Right ventricle myocardium inferior (tissue), 1 donor: ENCODE results near the gene RHOV. TPM values are rescaled to one million over a fixed set of nuclear protein-coding genes. Genes with fewer than 3 reads are reported as not detected.

Source experiments
- ATAC-seq: fragments of 200-7000 bp; cut with Tn5 transposase; one replicate; pipeline ENCODE4 v1.9.1; 2020; ENCODE audit warnings: mild to moderate bottlenecking, moderate library complexity
- DNase-seq: peaks from one replicate; pipeline ENCODE4 v3.0.0; 2021; ENCODE audit errors: missing footprints
- intact Hi-C: fragments of 100-400 bp; cut with DNase I; formaldehyde crosslinking; loops from one replicate; pipeline ENCODE4 v1.11.0; 2022
- total RNA-seq: library from RNA; stranded (reverse); fragmentation: NEBNext Ultra II Directional; extraction: Animal tissue kit (Norgen Biotek cat#: 25700); gene quantifications from one replicate; pipeline ENCODE4 v1.2.1, GENCODE V29; 2021
- donor health status: DM: no; HTN: yes; CAD: no; lungs with severe emphysema.

Gene RHOV
- total RNA-seq, 1 donor from 2014 or later = not detected

GRCh38 chr15:40830884-40831283 is 43.1 kb downstream of the RHOV start:
- DNase-seq (no peak), ATAC-seq (no peak)
- intact Hi-C loops = no loop called here

- intact Hi-C loops = no loop called here
- ATAC-seq = no peak
- DNase-seq = no peak
These were observed 44.9 kb downstream of the RHOV start for GRCh38 chr15:40829115-40829514.

GRCh38 chr15:40828447-40829036 is 45.5 kb downstream of the RHOV start, which contains the start of gene PPP1R14D:
Gene PPP1R14D, minus strand, starts transcription at chr15:40828708. Its CDS starts 67 bp downstream, at chr15:40828641.
- intact Hi-C loops = no loop called here
- no peak for DNase-seq
- no peak for ATAC-seq

GRCh38 chr15:40826423-40827075 is 47.5 kb downstream of the RHOV start:
- no peak for DNase-seq
- no peak for ATAC-seq
- intact Hi-C loops = no loop called here

GRCh38 chr15:40825661-40826422 is 48.2 kb downstream of the RHOV start:
- DNase-seq = no peak
- intact Hi-C loops = no loop called here
- ATAC-seq = no peak

- no peak for DNase-seq
- intact Hi-C loops = no loop called here
- ATAC-seq = no peak
These were observed 50.3 kb downstream of the RHOV start for GRCh38 chr15:40823572-40824343.

Other genes starting within 250 kb of the RHOV start
- gene RAD51, start 179.1 kb downstream of the RHOV start, total RNA-seq = 2.0 TPM
- 19.1 TPM for gene RMDN3, start 119.0 kb downstream of the RHOV start, total RNA-seq
- gene GCHFR, start 110.2 kb downstream of the RHOV start, total RNA-seq = 8.1 TPM
- 0.24 TPM for gene C15orf62, start 104.3 kb downstream of the RHOV start, total RNA-seq
- 27.6 TPM for gene ZFYVE19, start 67.1 kb downstream of the RHOV start, total RNA-seq
- 19.7 TPM for gene DNAJC17, start 66.8 kb downstream of the RHOV start, total RNA-seq
- gene PPP1R14D, start 45.5 kb downstream of the RHOV start, total RNA-seq = not detected
- gene SPINT1, start 30.2 kb downstream of the RHOV start, total RNA-seq = 2.0 TPM
- 20.6 TPM for gene VPS18, start 20.2 kb upstream of the RHOV start, total RNA-seq
- gene DLL4, start 55.1 kb upstream of the RHOV start, total RNA-seq = 11.1 TPM
- gene CHAC1, start 79.2 kb upstream of the RHOV start, total RNA-seq = 0.81 TPM
- gene INO80, start 242.0 kb upstream of the RHOV start, total RNA-seq = 10.7 TPM